ENCODE measurements around the gene BBS9. TPM values are rescaled to one million over a fixed set of nuclear protein-coding genes. Genes with fewer than 3 reads are reported as not detected.

The BBS9 gene
- total and polyA plus RNA-seq, 2 donors (not counting 3 experiments of a cell fraction or from before 2014, with no cell fraction given) = 5.7 to 17.4 TPM

DNA sequence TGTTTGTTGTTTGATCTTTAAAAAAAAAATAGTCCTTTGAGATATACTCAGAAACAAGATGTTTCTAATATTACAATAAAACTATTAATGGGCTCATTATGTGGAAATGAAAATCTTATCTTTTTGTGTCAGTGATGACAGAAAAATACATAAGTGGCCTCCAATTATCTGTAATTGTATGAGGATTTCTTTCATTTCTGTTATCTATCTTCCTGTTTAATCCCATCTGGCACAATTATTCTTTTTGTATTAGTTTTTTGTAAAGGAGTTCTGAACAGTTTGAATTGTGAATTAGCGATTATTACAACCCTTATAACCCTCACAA lies 270.8 kb downstream of the BBS9 start:
- no TSS peak for BruUV-seq (replicated peaks)
- no peaks in the 10 kb centered on the region for H3K4me1 ChIP-seq (ENCODE audit: control insufficient read depth, extremely low read depth, insufficient read depth, low read length)
- no peaks in the 10 kb centered on the region for H3K36me3 ChIP-seq (ENCODE audit: control insufficient read depth in 2 of 2, extremely low read depth in 1 of 2, insufficient read depth in 2 of 2, low read length in 2 of 2)
- TF ChIP-seq POLR2AphosphoS5 (IDR thresholded peaks at IDR 0.05; ENCODE audit: insufficient read depth, low read depth, low read length) = no peak
- TF ChIP-seq, protein P1, sequence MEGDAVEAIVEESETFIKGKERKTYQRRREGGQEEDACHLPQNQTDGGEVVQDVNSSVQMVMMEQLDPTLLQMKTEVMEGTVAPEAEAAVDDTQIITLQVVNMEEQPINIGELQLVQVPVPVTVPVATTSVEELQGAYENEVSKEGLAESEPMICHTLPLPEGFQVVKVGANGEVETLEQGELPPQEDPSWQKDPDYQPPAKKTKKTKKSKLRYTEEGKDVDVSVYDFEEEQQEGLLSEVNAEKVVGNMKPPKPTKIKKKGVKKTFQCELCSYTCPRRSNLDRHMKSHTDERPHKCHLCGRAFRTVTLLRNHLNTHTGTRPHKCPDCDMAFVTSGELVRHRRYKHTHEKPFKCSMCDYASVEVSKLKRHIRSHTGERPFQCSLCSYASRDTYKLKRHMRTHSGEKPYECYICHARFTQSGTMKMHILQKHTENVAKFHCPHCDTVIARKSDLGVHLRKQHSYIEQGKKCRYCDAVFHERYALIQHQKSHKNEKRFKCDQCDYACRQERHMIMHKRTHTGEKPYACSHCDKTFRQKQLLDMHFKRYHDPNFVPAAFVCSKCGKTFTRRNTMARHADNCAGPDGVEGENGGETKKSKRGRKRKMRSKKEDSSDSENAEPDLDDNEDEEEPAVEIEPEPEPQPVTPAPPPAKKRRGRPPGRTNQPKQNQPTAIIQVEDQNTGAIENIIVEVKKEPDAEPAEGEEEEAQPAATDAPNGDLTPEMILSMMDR (IDR thresholded peaks at IDR 0.05; ENCODE audit: extremely low read depth in 1 of 2, insufficient read depth in 1 of 2, low read depth in 1 of 2, low read length in 2 of 2) = no peak
- TF ChIP-seq POLR2A (IDR thresholded peaks at IDR 0.05; ENCODE audit: low read depth, low read length) = no peak
- no peak for FAIRE-seq
- dilution Hi-C loops (cut with MboI; ENCODE audit: extremely low pct_ligation_motif_present, low sequenced_read_pairs) (no loop called here), intact Hi-C loops (cut with micrococcal nuclease) (no loop called here)
- ChIA-PET POLR2A (no interaction called here), CTCF (no interaction called here)
- H3K27me3 ChIP-seq (ENCODE audit: control insufficient read depth in 2 of 2, insufficient read depth in 2 of 2, low read length in 2 of 2) = no peaks in the 10 kb centered on the region
- no peak overlapping the region for H3K4me3 ChIP-seq (replicated peaks in 1 of 3; ENCODE audit: insufficient read depth in 1 of 3, low read depth in 1 of 3, low read length in 3 of 3)
- no peaks in the 10 kb centered on the region for H3K79me2 ChIP-seq (ENCODE audit: control insufficient read depth, insufficient read depth, low read length)
- no peak overlapping the region for H2AFZ ChIP-seq (ENCODE audit: low read depth, low read length)
- no peak overlapping the region for H3K27ac ChIP-seq (ENCODE audit: insufficient read depth, low read depth, low read length)
- no peak overlapping the region for H3K9ac ChIP-seq (replicated peaks; ENCODE audit: extremely low read depth, insufficient read depth, low read length)
- H4K20me1 ChIP-seq (replicated peaks; ENCODE audit: control insufficient read depth, extremely low read depth, insufficient read depth, low read length) = no peaks in the 10 kb centered on the region
- DNase-seq (ENCODE audit: low read depth, low spot score) = no peak
- no peaks in the 10 kb centered on the region for H3K9me3 ChIP-seq (replicated peaks; ENCODE audit: control insufficient read depth, insufficient read depth, low read length)
- H3K4me2 ChIP-seq (ENCODE audit: insufficient read depth, low read length) = no peak overlapping the region
- H3K9me1 ChIP-seq (replicated peaks; ENCODE audit: control insufficient read depth, extremely low read depth, insufficient read depth, low read length) = no peaks in the 10 kb centered on the region

DNA sequence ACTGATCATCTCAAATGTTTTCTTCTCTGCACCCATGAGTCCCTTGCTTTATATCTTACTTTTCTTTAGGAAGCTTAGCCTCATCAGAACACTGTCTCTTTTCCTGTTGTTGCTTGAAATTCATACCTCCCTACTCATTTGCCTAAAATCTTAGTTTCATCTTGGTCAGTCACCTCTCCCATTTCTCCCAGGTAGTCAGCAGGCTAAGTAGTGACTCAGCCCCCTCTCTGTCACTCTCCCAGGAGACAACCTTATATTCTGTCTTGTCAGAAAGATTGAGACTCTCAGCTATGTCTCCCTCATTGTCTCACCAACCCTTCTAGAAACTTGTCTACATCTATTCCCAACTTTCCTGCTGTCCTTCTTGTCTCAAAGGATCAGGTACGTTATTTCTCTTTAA lies 280.9 kb downstream of the BBS9 start:
- H3K4me3 ChIP-seq (replicated peaks in 1 of 3; ENCODE audit: insufficient read depth in 1 of 3, low read depth in 1 of 3, low read length in 3 of 3) = no peak overlapping the region
- FAIRE-seq (no peak), DNase-seq (ENCODE audit: low read depth, low spot score) (no peak)
- intact Hi-C loops (cut with micrococcal nuclease) (no loop called here), dilution Hi-C loops (cut with MboI; ENCODE audit: extremely low pct_ligation_motif_present, low sequenced_read_pairs) (no loop called here)
- H3K9ac ChIP-seq (replicated peaks; ENCODE audit: extremely low read depth, insufficient read depth, low read length) = no peak overlapping the region
- H3K27ac ChIP-seq (ENCODE audit: insufficient read depth, low read depth, low read length) = no peak overlapping the region
- no peaks in the 10 kb centered on the region for H3K79me2 ChIP-seq (ENCODE audit: control insufficient read depth, insufficient read depth, low read length)
- H4K20me1 ChIP-seq (replicated peaks; ENCODE audit: control insufficient read depth, extremely low read depth, insufficient read depth, low read length) = no peaks in the 10 kb centered on the region
- no peak overlapping the region for H2AFZ ChIP-seq (ENCODE audit: low read depth, low read length)
- H3K27me3 ChIP-seq (ENCODE audit: control insufficient read depth in 2 of 2, insufficient read depth in 2 of 2, low read length in 2 of 2) = no peaks in the 10 kb centered on the region
- no peaks in the 10 kb centered on the region for H3K36me3 ChIP-seq (ENCODE audit: control insufficient read depth in 2 of 2, extremely low read depth in 1 of 2, insufficient read depth in 2 of 2, low read length in 2 of 2)
- ChIA-PET CTCF (interaction anchor here (1.5 to 2.4 kb wide), 2 partner anchors 13 to 43 kb away, joined by 3 to 9 read pairs; no protein-coding TSS in a partner anchor), POLR2A (no interaction called here)
- H3K4me1 ChIP-seq (ENCODE audit: control insufficient read depth, extremely low read depth, insufficient read depth, low read length) = no peaks in the 10 kb centered on the region
- no TSS peak for BruUV-seq (replicated peaks)
- no peaks in the 10 kb centered on the region for H3K9me1 ChIP-seq (replicated peaks; ENCODE audit: control insufficient read depth, extremely low read depth, insufficient read depth, low read length)
- no peaks in the 10 kb centered on the region for H3K9me3 ChIP-seq (replicated peaks; ENCODE audit: control insufficient read depth, insufficient read depth, low read length)
- H3K4me2 ChIP-seq (ENCODE audit: insufficient read depth, low read length) = no peak overlapping the region
- TF ChIP-seq MYC (IDR thresholded peaks at IDR 0.05; ENCODE audit: low read depth, low read length) = no peak
- TF ChIP-seq GATA2 (IDR thresholded peaks at IDR 0.05; ENCODE audit: insufficient read depth, insufficient read length, low read depth, low read length) = no peak
- no peak for TF ChIP-seq POLR2A (IDR thresholded peaks at IDR 0.05; ENCODE audit: low read depth, low read length)
- no peak for TF ChIP-seq POLR2AphosphoS5 (IDR thresholded peaks at IDR 0.05; ENCODE audit: insufficient read depth, low read depth, low read length)
- TF ChIP-seq, protein P1 (IDR thresholded peaks at IDR 0.05; ENCODE audit: extremely low read depth in 1 of 2, insufficient read depth in 1 of 2, low read depth in 1 of 2, low read length in 2 of 2) = no peak
- no peak for TF ChIP-seq JUN (IDR thresholded peaks at IDR 0.05; ENCODE audit: borderline replicate concordance, insufficient read depth, insufficient read length, low read depth)
- no peak for TF ChIP-seq FOS (IDR thresholded peaks at IDR 0.05; ENCODE audit: borderline replicate concordance, insufficient read depth, low read length)
- TF ChIP-seq, protein P2, sequence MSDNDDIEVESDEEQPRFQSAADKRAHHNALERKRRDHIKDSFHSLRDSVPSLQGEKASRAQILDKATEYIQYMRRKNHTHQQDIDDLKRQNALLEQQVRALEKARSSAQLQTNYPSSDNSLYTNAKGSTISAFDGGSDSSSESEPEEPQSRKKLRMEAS (IDR thresholded peaks at IDR 0.05; ENCODE audit: insufficient read depth, insufficient read length) = no peak
- TF ChIP-seq EZH2 (IDR thresholded peaks at IDR 0.05; ENCODE audit: borderline replicate concordance, low read depth, low read length, severe bottlenecking) = no peak

Measured in endothelial cell of umbilical vein (primary cell).